Thoracic aorta endothelial cell (primary cell): Measurements from ENCODE around the gene TRIM31. TPM values are rescaled to one million over a fixed set of nuclear protein-coding genes. Genes with fewer than 3 reads are reported as not detected.

Source experiments
- small RNA-seq: library from RNA; depleted of rRNA; stranded (forward); fragments of <200 nt; gene quantifications from one replicate; pipeline ENCODE3, GENCODE V24; 2012
- total RNA-seq: library from RNA; depleted of rRNA; stranded (reverse); fragments of >200 nt; gene quantifications from 2 replicates; pipeline ENCODE4 v1.2.3, GENCODE V29; 2012

TRIM31 gene
- total RNA-seq = not detected in 2 replicates

GRCh38 chr6:30113003-30113759 lies at the start of gene TRIM31:
Gene TRIM31 (minus strand): TSS chr6:30113090. CDS start chr6:30112805, 285 bp downstream.

GRCh38 chr6:30160785-30161531 lies 48.1 kb upstream of the TRIM31 start, which contains the start of gene TRIM10:
Gene TRIM10 (minus strand): TSS chr6:30161211. CDS start chr6:30160858, 353 bp downstream.

GRCh38 chr6:30135757-30136156 lies 22.9 kb upstream of the TRIM31 start, which contains the start of gene TRIM40:
Gene TRIM40 (plus strand): TSS chr6:30136140. CDS start chr6:30137037, 897 bp downstream.

GRCh38 chr6:30075094-30075789 lies 37.6 kb downstream of the TRIM31 start, which contains the start of gene RNF39:
Gene RNF39 (minus strand): TSS chr6:30075769. CDS start chr6:30075585, 184 bp downstream.

GRCh38 chr6:30066577-30067459 lies 46.1 kb downstream of the TRIM31 start, which contains the start of gene PPP1R11:
Gene PPP1R11 (plus strand): TSS chr6:30067198. CDS start chr6:30067411, 213 bp downstream.

GRCh38 chr6:30061092-30061857 lies 51.6 kb downstream of the TRIM31 start, which contains the start of gene POLR1H:
Gene POLR1H (plus strand): TSS chr6:30061265. CDS start chr6:30061525, 260 bp downstream.

Small RNA genes lying within 50 kb of the gene (small RNA-seq; reads per million reads assigned to genes)
- gene RF00554 (not detected), gene RF02219 (not detected), gene RF02220 (not detected)

Other genes starting within 250 kb of the TRIM31 start
- 166 and 246 TPM in 2 replicates for gene HLA-A, start 170.6 kb downstream of the TRIM31 start, total RNA-seq
- 17.7 and 23.8 TPM in 2 replicates for gene POLR1H, start 51.8 kb downstream of the TRIM31 start, total RNA-seq
- 31.0 and 32.8 TPM in 2 replicates for gene PPP1R11, start 45.9 kb downstream of the TRIM31 start, total RNA-seq
- not detected in 2 replicates for gene RNF39, start 37.3 kb downstream of the TRIM31 start, total RNA-seq
- gene TRIM40, start 23.1 kb upstream of the TRIM31 start, total RNA-seq = not detected in 2 replicates
- not detected in 2 replicates for gene TRIM10, start 48.1 kb upstream of the TRIM31 start, total RNA-seq
- gene TRIM15, start 50.5 kb upstream of the TRIM31 start, total RNA-seq = not detected in 2 replicates
- gene TRIM26, start 100.3 kb upstream of the TRIM31 start, total RNA-seq = 30.2 and 33.9 TPM in 2 replicates
- 8.9 and 11.4 TPM in 2 replicates for gene TRIM39, start 213.8 kb upstream of the TRIM31 start, total RNA-seq
- gene RPP21, start 232.1 kb upstream of the TRIM31 start, total RNA-seq = 24.9 and 25.4 TPM in 2 replicates